Measurements from ENCODE around the gene THRB. TPM values are rescaled to one million over a fixed set of nuclear protein-coding genes. Genes with fewer than 3 reads are reported as not detected.

Gene THRB
- total RNA-seq, 1 donor from 2014 or later: 4.7 TPM

- ATAC-seq: peak; percentile 79
Measured at GRCh38 chr3:24487325-24488262, 7.1 kb downstream of the THRB start.

DNA sequence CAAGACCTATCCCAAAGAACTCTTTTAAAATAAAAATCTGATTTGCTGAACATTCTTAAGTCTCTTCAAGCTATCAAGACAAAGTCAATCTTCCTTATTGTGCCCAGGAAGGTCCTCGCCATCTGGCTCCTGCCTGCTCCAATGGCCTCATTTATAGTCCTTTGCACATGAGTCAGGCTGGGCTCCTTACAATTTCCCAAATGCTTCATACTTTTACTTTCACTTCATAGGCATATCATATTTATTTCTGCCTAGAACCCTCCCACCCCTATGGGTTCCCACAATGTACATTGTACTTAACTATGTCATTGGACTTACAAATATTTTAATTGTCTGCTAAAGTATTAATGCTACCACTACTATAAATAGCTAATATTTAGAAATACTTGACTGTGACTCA, 9.1 kb downstream of the THRB start:
- peak; percentile 25 for ATAC-seq

DNA sequence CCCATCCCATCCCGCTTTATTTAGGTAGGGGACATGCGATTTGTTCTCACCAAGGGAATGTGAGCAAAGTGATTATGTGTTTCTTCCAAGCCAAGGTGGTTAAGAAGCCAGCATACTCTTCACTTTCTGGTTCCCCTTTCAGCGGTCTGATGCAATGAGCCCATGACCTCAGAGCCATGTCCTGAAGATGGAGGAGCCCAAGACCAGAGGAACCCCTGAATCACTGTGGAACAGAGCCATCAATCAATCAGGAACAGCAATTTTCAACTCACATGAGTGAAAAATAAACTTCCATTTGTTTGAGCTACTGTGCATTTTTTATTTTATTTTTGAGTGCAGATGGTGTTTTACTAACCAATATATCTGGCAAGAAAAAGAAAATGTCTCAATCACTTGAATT, 10.8 kb downstream of the THRB start:
- ATAC-seq: no peak

GRCh38 chr3:24482096-24482705, 12.4 kb downstream of the THRB start:
- no peak for ATAC-seq

DNA sequence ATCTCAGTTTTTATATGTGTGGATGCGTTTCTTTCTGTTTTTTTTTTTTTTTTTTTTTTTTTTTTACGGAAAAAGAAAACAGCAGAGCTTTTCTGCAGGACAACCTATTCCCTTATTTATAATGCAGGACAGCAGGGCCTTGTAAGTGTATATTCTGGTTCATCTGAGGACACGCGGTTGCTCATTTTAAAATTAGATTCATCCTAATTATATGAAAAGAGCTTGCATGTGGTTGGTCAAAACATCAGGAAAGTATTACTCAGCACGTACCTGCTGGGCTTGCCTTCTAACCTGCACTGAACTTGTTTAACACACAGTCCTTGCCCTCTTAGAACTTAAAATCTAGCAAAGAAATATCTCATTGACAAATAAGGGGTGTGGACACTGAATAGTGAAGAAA, 13.5 kb downstream of the THRB start:
- no peak for ATAC-seq

- no peak for ATAC-seq
Measured at GRCh38 chr3:24480497-24480896, 14.2 kb downstream of the THRB start.

GRCh38 chr3:24479816-24480215, 14.8 kb downstream of the THRB start:
- no peak for ATAC-seq

DNA sequence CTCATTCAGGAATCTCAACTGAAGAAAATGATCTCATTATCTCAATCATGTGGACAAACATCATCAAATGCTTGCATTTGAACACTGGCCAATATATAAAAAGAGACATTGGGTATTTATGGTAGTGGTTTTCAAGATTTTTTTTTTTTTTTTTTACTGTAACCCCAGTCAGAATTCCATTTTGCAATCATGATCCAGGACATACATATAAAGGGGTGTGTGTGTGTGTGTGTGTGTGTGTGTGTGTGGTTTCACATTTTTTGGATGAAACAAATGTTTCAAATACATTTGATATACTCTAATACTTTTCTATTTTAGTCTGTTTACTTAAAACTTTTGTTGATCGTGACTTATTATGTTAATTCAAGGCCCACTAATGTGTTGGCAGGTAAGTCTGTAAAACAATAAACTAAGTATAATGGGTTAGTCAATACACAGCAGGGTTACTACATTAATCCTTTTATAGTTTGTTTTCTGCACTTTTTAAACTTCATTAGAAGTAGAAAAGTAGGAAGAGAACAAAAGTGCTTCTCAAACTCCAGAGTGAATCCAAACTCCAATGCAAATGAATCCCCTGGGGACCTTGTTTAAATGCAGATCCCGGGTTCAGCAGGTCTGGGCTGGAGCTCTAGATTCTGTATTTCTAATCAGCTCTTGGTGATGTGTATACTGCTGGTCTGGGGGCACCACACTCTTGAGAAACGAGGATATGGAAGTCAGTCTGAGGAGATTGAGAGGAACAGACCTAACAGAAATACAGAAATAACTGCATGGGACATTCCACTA, 17.6 kb downstream of the THRB start:
- ATAC-seq: no peak

DNA sequence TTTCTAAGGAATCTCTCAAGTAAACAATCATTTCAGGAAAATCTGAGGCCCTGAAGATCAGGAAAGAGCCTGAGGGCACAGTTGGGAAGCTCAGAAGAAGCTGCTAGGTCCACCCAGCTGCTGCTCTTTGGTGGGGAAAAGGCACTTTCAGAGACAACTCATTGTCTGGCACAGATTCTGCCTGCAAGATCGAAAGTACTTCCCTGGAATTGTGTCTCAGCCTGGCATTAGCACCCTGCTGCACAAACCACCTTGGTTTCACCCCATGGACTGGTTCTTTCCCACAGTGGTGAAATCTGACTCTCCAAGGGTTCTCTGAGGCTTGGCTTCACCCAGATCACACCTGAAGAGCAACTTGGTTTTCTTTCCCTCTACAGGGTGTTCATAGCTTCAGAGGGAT, 18.7 kb downstream of the THRB start:
- peak; percentile 52 for ATAC-seq

GRCh38 chr3:24474862-24475261, 19.8 kb downstream of the THRB start:
- no peak for ATAC-seq

DNA sequence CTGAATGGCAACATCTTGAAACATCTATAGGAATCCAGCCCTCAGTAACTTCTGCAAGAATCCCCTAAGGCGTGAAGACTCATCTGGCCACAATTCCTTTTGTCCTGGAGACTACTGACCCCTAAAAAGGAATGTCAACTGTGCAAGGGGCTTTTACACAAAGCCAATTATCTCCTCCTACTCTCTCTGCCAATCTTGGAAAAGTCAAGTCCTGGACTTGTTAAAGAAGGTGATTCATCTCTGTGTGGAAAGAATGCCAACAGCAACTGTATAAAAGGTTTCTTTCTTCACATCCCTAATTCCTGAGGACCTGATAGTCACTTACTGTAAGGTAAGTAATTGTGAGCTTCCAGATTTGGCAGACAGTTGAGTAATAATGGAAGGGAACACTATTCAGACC, 22.3 kb downstream of the THRB start:
- peak; percentile 75 for ATAC-seq

- no peak for ATAC-seq
Measured at GRCh38 chr3:24471486-24471885, 23.2 kb downstream of the THRB start.

DNA sequence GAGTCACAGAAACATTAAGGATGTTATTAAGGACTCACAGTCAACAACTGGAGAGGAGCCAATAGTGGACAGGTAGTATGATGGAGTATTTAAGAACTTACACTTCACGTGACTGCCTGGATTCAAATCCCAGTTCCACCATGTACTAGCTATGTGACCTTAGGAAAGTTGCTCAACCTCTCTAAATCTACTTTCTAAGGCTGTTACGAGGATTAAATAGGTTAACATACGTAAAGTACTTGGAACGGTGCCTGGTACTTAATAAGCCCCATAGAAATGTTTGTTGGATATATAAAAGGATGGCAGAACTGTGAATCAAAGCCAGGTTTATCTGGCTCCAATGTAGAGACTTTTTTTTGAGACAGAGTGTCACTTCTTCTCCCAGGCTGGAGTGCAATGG, 24.4 kb downstream of the THRB start:
- ATAC-seq: peak; percentile 89

- ATAC-seq: no peak
Measured at GRCh38 chr3:24464389-24464788, 30.3 kb downstream of the THRB start.

DNA sequence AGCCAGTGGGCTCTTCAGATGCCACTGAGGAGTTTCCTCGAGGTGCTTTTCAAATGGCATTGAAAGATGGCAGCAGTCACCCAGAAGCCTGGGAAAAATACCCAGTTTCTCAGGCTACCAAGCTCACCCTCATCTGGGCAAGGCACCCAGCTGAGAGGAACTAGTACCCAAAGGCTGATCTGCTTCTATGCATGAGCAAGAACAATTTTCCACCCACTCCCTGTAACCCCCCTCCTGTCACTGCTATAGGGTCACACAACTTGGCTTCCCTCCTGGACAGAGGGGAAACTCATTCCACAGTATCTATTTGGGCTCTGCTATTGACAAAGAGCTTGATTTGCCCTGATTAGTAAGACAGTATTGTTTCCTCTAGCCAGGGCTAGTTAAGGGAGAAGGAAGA, 31.9 kb downstream of the THRB start:
- no peak for ATAC-seq

DNA sequence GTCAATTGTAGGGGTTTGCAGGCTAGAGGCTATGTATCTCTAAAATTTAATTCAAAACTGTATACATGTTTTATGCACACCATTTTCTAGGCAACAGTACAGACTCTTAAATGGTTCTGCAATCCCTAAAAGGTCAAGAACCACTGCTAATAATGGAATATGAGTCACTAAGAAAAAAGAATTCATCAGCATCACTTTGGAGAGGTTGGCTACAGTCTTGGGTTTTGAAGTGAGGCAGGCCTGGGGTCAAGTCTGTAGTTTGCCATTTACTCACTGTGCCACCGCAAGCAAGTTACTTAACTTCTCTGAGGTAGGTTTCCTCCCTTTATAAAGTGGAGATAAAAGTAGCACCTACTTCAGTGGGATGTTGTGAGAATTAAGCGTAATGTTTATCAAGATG, 33.7 kb downstream of the THRB start:
- no peak for ATAC-seq

DNA sequence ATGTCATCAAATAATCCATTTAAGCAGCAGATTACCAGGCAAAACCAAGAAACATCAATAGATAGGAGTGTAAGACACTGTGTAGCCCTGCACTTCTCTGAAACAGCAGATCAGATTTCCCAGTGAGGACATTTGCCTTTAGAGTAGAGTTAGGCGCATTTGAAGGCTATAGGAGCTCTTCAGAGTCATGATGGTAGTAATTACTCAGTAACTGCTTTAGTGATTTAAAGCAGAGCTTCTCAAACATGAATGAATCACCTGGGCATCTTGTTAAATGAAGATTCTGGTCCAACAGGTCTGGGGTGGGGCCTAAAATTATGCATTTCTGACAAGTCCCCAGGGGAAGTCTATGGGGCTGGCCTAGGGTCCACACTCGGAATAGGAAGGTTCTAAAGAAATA, 36.9 kb downstream of the THRB start:
- ATAC-seq: peak; percentile 91

GRCh38 chr3:24454856-24455255, 39.8 kb downstream of the THRB start:
- no peak for ATAC-seq

- ATAC-seq: no peak
Measured at GRCh38 chr3:24454393-24454792, 40.3 kb downstream of the THRB start.

DNA sequence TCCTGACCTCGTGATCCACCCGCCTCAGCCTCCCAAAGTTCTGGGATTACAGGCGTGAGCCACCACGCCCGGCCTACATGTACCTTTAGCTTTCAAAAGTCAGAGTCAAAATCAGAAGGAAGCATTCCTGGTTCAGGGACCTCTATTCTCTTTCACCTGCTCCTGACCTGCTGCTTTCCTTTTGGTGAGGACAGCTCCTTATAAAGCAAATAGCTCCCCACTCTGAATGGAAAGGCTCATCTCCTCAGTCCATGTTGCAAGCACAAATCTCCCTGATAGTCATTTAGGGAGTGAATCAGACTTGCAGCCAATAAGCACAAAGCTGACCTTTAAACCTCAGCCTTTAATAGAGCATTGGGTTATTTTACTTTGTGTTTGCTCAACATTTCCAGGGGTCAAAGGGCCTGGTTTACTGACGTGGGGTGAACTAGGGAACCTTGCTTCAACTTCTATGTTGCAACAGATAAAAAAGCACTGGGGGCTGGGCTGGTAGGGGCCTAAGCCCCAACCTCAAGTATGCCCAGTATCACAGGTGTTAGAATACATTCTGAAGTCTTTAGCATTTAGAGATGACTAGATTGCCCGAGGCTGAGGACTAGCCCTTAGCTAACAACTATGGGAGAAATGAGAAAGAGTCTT, 43.1 kb downstream of the THRB start:
- ATAC-seq: peak; percentile 45

DNA sequence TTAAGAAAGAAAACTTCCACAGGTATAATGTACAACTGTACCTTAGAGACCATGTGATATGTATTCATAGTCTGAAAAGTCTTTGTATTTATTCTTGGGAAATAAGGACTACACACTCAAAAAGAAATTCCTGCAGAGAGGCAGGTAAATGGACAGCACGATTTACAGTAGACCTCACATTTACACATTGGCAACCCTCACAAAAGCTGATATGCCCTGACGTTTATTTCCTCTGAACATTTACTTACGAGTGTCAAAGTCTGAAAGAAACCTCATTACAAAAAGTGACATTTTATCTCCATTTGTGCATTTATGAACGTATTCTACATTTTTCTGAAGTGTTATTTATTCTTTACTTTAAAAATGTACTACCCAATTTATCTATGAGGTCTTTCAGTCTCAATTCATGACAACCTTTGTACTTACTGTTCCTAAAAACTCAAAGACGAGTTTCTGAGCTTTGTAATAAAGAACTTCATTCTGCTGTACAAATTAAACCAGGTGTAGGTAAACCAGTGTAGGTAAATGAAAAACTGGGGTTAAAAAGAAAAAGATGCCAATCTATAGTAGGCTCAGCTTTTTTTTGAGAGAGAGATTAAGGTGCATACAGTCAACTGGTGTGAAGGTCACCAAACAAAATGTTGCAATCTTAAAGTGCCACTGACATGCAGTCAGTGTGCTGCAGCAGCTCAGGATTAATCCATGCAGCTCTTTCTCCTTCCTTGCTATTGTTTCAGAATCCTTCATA, 44.3 kb downstream of the THRB start:
- peak; percentile 59 for ATAC-seq

- ATAC-seq: no peak
Measured at GRCh38 chr3:24447836-24448235, 46.8 kb downstream of the THRB start.

Measured in esophagus mucosa (tissue), 1 donor.